ENCODE data around the gene ACOX1.

GRCh38 chr17:76024353-76024752 lies 45.4 kb upstream of the ACOX1 start:
- no peak for TF ChIP-seq CTCF (IDR thresholded peaks at IDR 0.05)
- TF ChIP-seq POLR2A (IDR thresholded peaks at IDR 0.05): no peak
